ENCODE measurements around the gene RFLNA.

RFLNA gene

DNA sequence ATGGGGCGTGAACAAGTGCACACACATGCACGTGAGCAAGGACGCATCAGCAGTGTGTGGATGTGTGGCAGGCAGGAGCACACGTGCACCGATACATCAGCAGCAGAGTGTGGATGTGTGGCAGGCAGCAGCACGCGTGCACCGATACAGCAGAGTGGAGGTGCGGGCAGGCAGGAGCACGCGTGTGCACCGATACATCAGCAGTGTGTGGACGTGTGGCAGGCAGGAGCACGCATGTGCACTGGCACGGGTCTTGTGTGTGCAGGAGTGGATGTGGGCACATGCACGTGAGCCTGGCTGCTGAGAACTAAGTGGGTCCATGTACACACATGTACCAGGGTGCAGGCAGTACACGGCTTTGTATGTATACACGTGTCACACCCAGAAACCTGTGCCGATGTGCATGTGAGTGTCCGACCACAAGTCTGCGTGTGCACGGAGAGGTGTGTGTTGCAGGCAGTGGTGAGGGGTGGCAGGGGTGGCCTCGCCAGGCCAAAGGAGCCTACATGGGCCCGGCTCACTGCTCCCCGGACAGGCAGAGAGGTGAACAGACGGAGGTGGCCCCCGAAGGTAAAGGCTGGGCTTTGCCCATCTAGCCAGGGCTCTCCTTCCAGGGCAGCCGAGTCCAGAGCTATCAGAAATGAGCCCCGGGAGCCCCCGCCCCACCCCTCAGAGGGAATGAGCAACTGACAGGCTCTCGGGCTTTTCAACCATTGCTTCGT, 53.9 kb downstream of the RFLNA start:
- no peaks in the 10 kb centered on the region for H3K9me3 ChIP-seq (ENCODE audit: severe bottlenecking)
- no peak overlapping the region for H3K4me3 ChIP-seq (ENCODE audit: low read depth, low read length)
- no peak overlapping the region for H3K27ac ChIP-seq
- H3K36me3 ChIP-seq, result peaks cover 95% of the 10 kb centered on the region
- TF ChIP-seq, protein P1, sequence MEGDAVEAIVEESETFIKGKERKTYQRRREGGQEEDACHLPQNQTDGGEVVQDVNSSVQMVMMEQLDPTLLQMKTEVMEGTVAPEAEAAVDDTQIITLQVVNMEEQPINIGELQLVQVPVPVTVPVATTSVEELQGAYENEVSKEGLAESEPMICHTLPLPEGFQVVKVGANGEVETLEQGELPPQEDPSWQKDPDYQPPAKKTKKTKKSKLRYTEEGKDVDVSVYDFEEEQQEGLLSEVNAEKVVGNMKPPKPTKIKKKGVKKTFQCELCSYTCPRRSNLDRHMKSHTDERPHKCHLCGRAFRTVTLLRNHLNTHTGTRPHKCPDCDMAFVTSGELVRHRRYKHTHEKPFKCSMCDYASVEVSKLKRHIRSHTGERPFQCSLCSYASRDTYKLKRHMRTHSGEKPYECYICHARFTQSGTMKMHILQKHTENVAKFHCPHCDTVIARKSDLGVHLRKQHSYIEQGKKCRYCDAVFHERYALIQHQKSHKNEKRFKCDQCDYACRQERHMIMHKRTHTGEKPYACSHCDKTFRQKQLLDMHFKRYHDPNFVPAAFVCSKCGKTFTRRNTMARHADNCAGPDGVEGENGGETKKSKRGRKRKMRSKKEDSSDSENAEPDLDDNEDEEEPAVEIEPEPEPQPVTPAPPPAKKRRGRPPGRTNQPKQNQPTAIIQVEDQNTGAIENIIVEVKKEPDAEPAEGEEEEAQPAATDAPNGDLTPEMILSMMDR (IDR thresholded peaks at IDR 0.05; ENCODE audit: low read depth, low read length), result no peak
- no peak for DNase-seq
- H3K27me3 ChIP-seq (ENCODE audit: insufficient read depth, low read depth, severe bottlenecking), result no peaks in the 10 kb centered on the region

DNA sequence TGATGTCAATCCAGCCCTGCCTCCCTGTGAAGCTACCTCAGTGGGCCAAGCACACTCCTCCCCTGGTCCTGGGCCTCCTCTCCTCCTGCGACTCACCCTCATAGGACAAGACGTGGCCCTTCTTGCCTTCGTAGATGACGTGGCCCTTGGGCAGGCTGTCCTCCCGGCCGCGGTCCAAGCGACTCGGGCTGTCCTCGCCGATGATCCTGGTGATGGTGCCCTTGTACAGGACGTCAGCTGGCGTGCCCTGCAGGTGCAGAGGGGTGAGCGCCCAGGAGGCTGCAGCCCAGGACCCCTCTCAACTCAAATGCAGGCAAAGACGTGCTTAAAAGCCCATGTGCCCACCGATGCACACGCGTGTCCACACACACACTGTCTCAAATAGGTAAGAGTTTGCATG, 55.6 kb downstream of the RFLNA start:
- TF ChIP-seq, protein P1 (IDR thresholded peaks at IDR 0.05; ENCODE audit: low read depth, low read length), result no peak
- Histone ChIP-seq H3K9me3 (ENCODE audit: severe bottlenecking) (no peaks in the 10 kb centered on the region), H3K27ac (no peak overlapping the region), H3K36me3 (peaks cover 96% of the 10 kb centered on the region), H3K4me3 (ENCODE audit: low read depth, low read length) (no peak overlapping the region), H3K27me3 (ENCODE audit: insufficient read depth, low read depth, severe bottlenecking) (no peaks in the 10 kb centered on the region)
- no peak for DNase-seq

DNA sequence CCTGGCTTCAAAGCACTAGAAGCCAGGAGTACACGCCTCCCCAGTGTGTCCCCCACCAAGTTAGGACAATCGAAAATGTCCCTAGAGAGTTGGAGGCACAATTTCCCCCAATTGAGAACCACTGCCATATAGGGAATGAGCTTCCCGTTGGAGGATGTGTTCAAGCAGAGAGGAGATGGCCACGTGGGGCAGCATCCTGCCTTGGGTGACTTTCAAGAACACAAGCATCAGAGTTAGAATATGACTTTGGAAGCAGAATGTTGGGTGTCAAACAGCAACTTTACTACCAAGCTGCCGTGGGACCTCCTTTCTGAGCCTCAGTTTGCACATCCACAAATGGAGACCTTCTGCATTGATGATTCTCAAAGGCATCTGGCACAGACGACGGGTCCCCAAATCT, 56.5 kb downstream of the RFLNA start:
- Histone ChIP-seq H3K9me3 (ENCODE audit: severe bottlenecking) (no peaks in the 10 kb centered on the region), H3K36me3 (peaks cover 96% of the 10 kb centered on the region), H3K4me3 (ENCODE audit: low read depth, low read length) (no peak overlapping the region), H3K27me3 (ENCODE audit: insufficient read depth, low read depth, severe bottlenecking) (no peaks in the 10 kb centered on the region), H3K27ac (no peak overlapping the region)
- TF ChIP-seq, protein P1 (IDR thresholded peaks at IDR 0.05; ENCODE audit: low read depth, low read length), result no peak
- DNase-seq, result no peak

DNA sequence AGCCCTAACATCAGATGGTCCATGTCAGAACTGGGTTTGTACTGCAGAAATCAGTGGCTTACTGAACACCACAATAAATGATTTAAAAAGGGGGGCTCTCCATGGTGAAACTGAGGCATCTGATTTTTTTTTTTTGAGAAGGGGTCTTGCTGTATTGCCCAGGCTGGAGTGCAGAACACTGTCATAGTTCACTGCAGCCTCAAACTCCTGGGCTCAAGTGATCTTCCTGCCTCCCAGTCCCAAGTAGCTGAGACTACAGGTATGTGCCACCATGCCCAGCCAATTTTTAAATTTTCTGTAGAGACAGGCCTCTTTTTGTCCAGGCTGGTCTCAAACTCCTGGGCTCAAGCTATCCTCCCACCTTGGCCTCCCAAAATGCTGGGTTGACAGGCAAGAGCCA, 57.4 kb downstream of the RFLNA start:
- H3K27ac ChIP-seq, result no peak overlapping the region
- H3K4me3 ChIP-seq (ENCODE audit: low read depth, low read length), result no peak overlapping the region
- peaks cover 96% of the 10 kb centered on the region for H3K36me3 ChIP-seq
- no peak for DNase-seq
- TF ChIP-seq, protein P1 (IDR thresholded peaks at IDR 0.05; ENCODE audit: low read depth, low read length), result no peak
- no peaks in the 10 kb centered on the region for H3K27me3 ChIP-seq (ENCODE audit: insufficient read depth, low read depth, severe bottlenecking)
- no peaks in the 10 kb centered on the region for H3K9me3 ChIP-seq (ENCODE audit: severe bottlenecking)

DNA sequence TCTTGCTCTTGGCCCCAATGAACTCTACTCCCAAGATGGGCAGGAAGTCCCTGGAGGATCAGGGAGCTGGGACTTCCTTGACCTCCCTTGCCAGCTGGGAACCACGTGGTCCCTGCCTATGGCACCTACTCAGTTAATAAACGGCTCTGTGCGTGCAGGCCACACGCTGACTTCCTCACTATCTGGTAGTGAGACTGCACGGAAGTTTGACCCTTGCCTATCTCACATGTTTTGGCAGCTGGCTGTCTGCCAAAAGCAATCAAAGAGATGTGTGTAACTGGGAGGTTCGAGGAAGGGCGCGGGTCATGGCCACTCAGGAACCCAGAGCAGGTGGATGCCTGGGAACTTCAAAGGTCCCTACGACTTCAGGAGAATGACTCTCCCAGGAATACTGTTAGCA, 57.9 kb downstream of the RFLNA start:
- H3K27me3 ChIP-seq (ENCODE audit: insufficient read depth, low read depth, severe bottlenecking), result no peaks in the 10 kb centered on the region
- TF ChIP-seq, protein P1 (IDR thresholded peaks at IDR 0.05; ENCODE audit: low read depth, low read length), result no peak
- no peak overlapping the region for H3K4me3 ChIP-seq (ENCODE audit: low read depth, low read length)
- H3K36me3 ChIP-seq, result peaks cover 94% of the 10 kb centered on the region
- DNase-seq, result no peak
- no peak overlapping the region for H3K27ac ChIP-seq
- H3K9me3 ChIP-seq (ENCODE audit: severe bottlenecking), result no peaks in the 10 kb centered on the region

DNA sequence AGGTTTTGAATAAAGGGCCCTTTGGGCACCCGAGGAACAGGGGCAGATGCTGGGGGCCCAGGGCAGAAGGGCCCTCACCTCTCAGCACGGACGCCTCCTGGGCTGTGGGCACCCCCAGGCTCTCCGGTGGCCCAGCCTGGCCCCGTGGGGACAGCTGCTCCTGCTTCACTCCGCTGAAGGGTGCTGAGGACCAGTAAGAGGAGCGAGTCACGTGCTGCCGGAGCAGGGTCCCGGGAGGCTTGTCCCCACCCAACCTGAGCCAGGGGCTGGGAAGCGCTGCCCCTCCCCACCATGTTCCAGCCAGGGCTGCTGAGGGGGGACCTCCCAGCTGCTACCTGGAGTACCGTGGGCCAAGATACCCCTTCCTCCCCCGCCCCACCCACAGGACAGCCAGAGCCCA, 59.5 kb downstream of the RFLNA start:
- Histone ChIP-seq H3K27me3 (ENCODE audit: insufficient read depth, low read depth, severe bottlenecking) (no peaks in the 10 kb centered on the region), H3K4me3 (ENCODE audit: low read depth, low read length) (no peak overlapping the region), H3K36me3 (peaks cover 94% of the 10 kb centered on the region), H3K27ac (no peak overlapping the region), H3K9me3 (ENCODE audit: severe bottlenecking) (no peaks in the 10 kb centered on the region)
- TF ChIP-seq, protein P1 (IDR thresholded peaks at IDR 0.05; ENCODE audit: low read depth, low read length), result no peak
- no peak for DNase-seq

Measured in WERI-Rb-1 (cell line).